Muscle of leg (tissue), 11 donors: ENCODE data around the gene PVR. TPM values are rescaled to one million over a fixed set of nuclear protein-coding genes. Genes with fewer than 3 reads are reported as not detected.

Experiments used
- DNase-seq: peaks from one replicate; pipeline ENCODE4 v3.0.0; 2013
- H3K27ac ChIP-seq: one replicate; pipeline ENCODE4 v1.5.1; 2013; ENCODE audit warnings: mild to moderate bottlenecking, low read length, control low read depth
- H3K27me3 ChIP-seq: one replicate; pipeline ENCODE4 v1.6.1; 2013; ENCODE audit warnings: low read length; ENCODE audit not compliant: control insufficient read depth, insufficient read depth
- H3K36me3 ChIP-seq: one replicate; pipeline ENCODE4 v1.6.1; 2013; ENCODE audit warnings: low read length; ENCODE audit not compliant: control insufficient read depth, insufficient read depth
- H3K4me1 ChIP-seq: one replicate; pipeline ENCODE4 v1.6.1; 2013; ENCODE audit warnings: low read length; ENCODE audit not compliant: control insufficient read depth, insufficient read depth
- H3K4me3 ChIP-seq: one replicate; pipeline ENCODE4 v1.5.1; 2013; ENCODE audit warnings: low read length, control low read depth
- H3K9me3 ChIP-seq: replicated peaks from 2 replicates; pipeline ENCODE4 v1.6.1; 2013; ENCODE audit warnings: low read depth, low read length; ENCODE audit not compliant: control insufficient read depth
- WGBS: methylation state at CpG from one replicate; pipeline ENCODE4 v1.1.5; 2013; ENCODE audit warnings: missing lambda C conversion rate; ENCODE audit not compliant: insufficient coverage; 5-methylcytosine and 5-hydroxymethylcytosine counted together
- polyA plus RNA-seq, 8 donors: library from polyadenylated mRNA; unstranded; fragments of 120-200 nt; gene quantifications; one replicate each; pipeline versions ENCODE4 v1.2.1 to v1.2.3, GENCODE V29; 2013; ENCODE audit warnings: inconsistent platforms in 1 of 8, low replicate concordance in 1 of 8; ENCODE audit not compliant: insufficient read length in 8 of 8, insufficient read depth in 1 of 8
- total RNA-seq: library from RNA; stranded (reverse); fragments of 120-200 nt; gene quantifications from one replicate; pipeline ENCODE4 v1.2.4, GENCODE V29; 2013

PVR gene
- total and polyA plus RNA-seq, 9 donors, result 18.4 to 25.6 (median 20.3) TPM

DNA sequence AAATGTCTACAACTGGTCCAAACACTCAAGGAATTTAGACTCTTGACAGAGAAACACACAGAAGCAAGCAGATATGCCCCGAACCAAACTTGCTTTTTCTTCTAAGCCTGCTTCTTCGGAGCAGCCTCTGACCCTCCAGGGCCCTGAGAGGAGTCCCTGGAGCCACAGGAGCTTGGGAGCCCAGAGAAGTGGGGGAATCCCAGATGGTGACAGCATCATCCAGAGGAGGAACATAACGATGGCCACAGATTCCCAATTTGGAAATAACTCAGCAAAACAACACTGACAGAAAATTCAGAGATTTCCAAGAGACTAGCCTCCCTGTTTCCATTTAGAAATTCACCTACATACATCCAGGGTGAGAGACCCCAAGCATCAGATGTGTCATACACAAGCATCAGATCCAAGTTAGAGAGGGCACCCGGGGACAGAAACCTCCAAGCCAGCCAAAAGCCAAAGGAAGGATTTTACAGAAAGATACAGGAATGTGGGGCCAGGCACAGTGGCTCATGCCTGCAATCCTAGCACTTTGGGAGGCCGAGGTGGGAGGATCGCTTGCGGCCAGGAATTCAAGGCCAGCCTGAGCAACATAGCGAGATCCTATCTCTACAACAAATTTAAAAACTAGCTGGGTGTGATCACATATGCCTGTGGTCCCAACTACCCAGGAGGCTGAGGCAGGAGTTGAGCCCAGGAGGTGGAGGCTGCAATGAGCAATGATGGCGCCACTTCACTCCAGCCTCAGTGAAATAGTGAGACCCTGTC is 2.0 kb upstream of the PVR start:
- Histone ChIP-seq H3K36me3 (no peaks in the 10 kb centered on the region), H3K9me3 (no peaks in the 10 kb centered on the region), H3K4me3 (no peak overlapping the region), H3K4me1 (peaks cover 9% of the 10 kb centered on the region), H3K27me3 (peaks cover 4% of the 10 kb centered on the region), H3K27ac (no peak overlapping the region)
- no peak for DNase-seq
- WGBS, result 70% methylated on average over 3 of the region's 9 CpGs

DNA sequence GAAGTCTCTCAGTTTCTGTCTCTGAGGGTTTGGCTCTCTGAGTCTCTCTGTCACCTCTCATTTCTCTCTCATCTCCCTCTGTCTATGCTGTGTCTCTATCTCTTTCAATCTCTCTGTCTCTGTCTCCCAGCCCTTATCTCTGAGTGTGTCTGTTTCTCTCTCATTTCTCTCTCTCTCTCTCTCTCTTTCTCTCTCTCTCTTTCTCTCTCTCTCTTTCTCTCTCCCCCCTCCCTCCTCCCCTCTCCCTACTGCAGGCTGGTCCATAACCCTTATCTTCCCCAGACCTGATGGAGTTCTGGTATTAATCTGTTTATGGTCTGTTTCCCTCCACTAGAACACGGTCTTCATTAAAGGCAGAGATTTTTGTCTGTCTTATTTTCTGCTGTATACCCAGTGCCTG is 1.3 kb upstream of the PVR start:
- Histone ChIP-seq H3K4me1 (peaks cover 14% of the 10 kb centered on the region), H3K36me3 (no peaks in the 10 kb centered on the region)
- WGBS, result no CpG with 5 or more reads among the region's 1 CpG

DNA sequence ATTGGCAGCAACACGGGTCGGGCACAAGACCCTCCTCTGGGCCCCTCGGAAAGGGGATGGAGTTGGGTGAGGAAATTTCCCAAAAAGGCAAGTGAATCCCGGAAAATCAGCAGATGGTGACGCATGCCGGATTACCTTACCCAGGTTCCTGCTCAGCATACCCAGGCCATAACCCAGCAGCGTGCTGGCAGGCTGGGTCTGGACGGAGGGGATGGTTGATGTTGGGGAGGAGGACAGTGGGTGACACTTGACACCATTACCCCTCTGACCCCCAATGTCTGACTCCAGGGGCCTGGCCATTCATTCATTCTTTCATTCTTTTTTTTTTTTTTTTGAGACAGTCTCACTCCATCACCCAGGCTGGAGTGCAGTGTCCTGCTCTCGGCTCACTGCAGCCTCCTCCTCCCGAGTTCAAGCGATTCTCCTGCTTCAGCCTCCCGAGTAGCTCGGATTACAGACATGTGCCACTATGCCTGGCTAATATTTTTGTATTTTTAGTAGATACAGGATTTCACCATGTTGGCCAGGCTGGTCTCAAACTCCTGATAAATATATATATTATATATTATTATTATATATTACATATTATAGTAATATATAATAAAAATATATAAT is 799 bp downstream of the PVR start:
- Histone ChIP-seq H3K4me3 (peak overlapping the region; percentile 79), H3K27me3 (peaks cover 4% of the 10 kb centered on the region), H3K27ac (peak overlapping the region; percentile 78), H3K9me3 (no peaks in the 10 kb centered on the region), H3K4me1 (peaks cover 32% of the 10 kb centered on the region), H3K36me3 (peaks cover 4% of the 10 kb centered on the region)
- DNase-seq, result peak; percentile 47
- 0% methylated on average over 4 of the region's 13 CpGs for WGBS

More for the DNA sequence above, 1.3 kb upstream of the PVR start:
- Histone ChIP-seq H3K9me3 (no peaks in the 10 kb centered on the region), H3K27ac (no peak overlapping the region), H3K27me3 (peaks cover 4% of the 10 kb centered on the region), H3K4me3 (no peak overlapping the region)
- DNase-seq, result no peak

DNA sequence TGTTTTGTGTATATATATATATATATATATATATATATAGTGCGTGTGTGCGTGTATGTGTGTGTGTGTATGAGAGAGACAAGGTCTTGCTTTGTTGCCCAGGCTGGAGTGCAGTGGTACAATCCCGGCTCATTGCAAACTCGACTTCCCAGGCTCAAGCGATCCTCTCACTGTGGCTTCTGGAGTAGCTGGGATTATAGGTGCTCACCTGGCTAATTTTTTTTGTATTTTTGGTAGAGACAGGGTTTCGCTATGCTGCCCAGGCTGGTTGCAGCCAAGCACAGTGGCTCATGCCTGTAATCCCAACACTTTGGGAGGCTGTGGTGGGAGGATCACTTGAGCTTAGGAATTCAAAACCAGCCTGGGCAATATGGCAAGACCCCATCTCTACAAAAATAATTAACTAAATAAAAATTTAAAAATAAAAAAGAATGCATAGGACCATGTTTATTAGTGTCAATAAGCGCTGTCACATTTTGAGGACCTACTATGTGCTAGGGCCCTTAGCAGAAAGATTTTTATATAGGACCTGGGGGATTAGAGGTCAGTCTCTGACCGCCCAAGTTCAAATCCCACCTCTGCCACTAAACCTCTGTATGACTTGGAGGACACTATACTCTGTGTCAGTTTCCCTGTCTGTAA is 1.8 kb downstream of the PVR start:
- Histone ChIP-seq H3K36me3 (peaks cover 15% of the 10 kb centered on the region), H3K27ac (no peak overlapping the region), H3K4me1 (peaks cover 32% of the 10 kb centered on the region), H3K9me3 (no peaks in the 10 kb centered on the region), H3K27me3 (peaks cover 4% of the 10 kb centered on the region), H3K4me3 (no peak overlapping the region)
- DNase-seq, result no peak
- WGBS, result 100% methylated on average over 1 of the region's 8 CpGs

DNA sequence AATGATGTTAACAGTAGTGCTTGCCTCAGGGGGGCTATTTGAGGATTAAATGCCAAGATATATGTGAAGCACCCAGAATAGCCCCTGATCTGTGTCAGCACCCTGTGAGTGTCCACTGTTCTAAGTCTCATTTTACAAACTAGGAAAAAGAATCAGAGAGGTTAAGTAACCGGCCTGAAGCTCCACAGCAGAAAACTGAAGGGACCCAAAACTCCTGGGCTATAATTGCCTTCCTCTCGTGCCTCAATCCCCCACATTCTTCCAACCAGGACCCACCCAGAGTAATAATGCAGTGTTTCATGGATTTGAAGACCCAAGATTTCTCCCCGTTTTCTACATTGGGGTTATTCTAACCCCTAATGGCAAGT is 2.3 kb downstream of the PVR start:
- WGBS, result 89% methylated on average over 3 of the region's 3 CpGs
- Histone ChIP-seq H3K36me3 (peaks cover 20% of the 10 kb centered on the region), H3K4me1 (peaks cover 32% of the 10 kb centered on the region), H3K4me3 (no peak overlapping the region), H3K9me3 (no peaks in the 10 kb centered on the region), H3K27me3 (peaks cover 4% of the 10 kb centered on the region), H3K27ac (no peak overlapping the region)
- DNase-seq, result no peak

DNA sequence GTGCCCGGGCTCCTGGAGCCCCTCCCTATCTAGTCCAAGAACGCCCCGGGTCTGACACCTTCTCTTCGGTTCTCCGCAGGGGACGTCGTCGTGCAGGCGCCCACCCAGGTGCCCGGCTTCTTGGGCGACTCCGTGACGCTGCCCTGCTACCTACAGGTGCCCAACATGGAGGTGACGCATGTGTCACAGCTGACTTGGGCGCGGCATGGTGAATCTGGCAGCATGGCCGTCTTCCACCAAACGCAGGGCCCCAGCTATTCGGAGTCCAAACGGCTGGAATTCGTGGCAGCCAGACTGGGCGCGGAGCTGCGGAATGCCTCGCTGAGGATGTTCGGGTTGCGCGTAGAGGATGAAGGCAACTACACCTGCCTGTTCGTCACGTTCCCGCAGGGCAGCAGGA is 3.4 kb downstream of the PVR start:
- no peaks in the 10 kb centered on the region for H3K27me3 ChIP-seq
- H3K36me3 ChIP-seq, result peaks cover 26% of the 10 kb centered on the region
- no peak overlapping the region for H3K27ac ChIP-seq
- H3K4me3 ChIP-seq, result no peak overlapping the region
- no peak for DNase-seq
- peaks cover 32% of the 10 kb centered on the region for H3K4me1 ChIP-seq
- H3K9me3 ChIP-seq, result no peaks in the 10 kb centered on the region
- WGBS, result 55% methylated on average over 30 of the region's 31 CpGs

DNA sequence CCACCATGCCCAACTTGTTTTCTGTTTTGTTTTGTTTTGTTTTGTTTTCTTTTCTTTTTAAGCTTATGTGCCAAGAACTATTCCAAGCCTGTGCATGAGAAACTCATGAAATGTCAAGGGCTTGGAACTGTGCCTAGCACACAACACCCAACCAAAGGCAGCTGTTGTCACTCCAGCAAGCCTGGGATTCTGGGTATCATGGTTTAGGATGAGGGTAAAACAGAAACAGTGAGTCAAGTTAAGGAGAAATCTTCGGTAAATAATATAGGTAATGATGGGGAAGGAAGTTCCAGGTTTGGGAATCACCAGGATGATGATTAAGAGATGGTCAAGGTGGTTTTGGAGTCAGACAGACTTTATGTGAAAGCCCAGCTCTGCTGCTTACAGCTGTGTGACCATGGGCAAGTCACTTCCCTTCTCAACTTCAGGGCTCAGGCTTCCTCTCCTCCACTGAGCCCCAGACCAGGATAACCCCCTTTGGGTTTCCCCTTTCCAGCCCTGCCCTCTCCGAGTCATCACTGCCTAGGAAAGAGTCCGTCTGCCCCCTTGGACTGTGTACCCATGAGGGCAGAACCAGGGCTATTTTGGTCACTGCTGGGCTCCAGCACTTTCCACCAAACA is 5.0 kb downstream of the PVR start:
- H3K9me3 ChIP-seq, result no peaks in the 10 kb centered on the region
- 81% methylated on average over 3 of the region's 3 CpGs for WGBS
- no peaks in the 10 kb centered on the region for H3K27me3 ChIP-seq
- peak; percentile 78 for DNase-seq
- H3K36me3 ChIP-seq, result peaks cover 39% of the 10 kb centered on the region
- peak overlapping the region; percentile 59 for H3K27ac ChIP-seq
- peaks cover 27% of the 10 kb centered on the region for H3K4me1 ChIP-seq
- H3K4me3 ChIP-seq, result no peak overlapping the region

DNA sequence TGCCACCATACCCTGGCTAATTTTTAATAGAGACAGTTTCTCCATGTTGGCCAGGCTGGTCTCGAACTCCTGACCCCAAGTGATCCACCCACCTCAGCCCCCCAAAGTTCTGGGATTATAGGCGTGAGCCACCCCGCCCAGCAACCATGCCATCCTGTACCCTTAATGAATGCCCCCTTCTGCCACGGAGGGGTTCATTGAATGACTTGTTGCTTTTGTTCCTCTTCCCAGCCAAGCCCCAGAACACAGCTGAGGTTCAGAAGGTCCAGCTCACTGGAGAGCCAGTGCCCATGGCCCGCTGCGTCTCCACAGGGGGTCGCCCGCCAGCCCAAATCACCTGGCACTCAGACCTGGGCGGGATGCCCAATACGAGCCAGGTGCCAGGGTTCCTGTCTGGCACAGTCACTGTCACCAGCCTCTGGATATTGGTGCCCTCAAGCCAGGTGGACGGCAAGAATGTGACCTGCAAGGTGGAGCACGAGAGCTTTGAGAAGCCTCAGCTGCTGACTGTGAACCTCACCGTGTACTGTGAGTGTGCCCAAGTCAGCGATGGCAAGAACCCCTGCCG is 6.0 kb downstream of the PVR start:
- no peak for DNase-seq
- 98% methylated on average over 13 of the region's 15 CpGs for WGBS
- Histone ChIP-seq H3K27me3 (no peaks in the 10 kb centered on the region), H3K9me3 (no peaks in the 10 kb centered on the region), H3K27ac (no peak overlapping the region), H3K4me3 (no peak overlapping the region), H3K36me3 (peaks cover 41% of the 10 kb centered on the region), H3K4me1 (peaks cover 29% of the 10 kb centered on the region)

DNA sequence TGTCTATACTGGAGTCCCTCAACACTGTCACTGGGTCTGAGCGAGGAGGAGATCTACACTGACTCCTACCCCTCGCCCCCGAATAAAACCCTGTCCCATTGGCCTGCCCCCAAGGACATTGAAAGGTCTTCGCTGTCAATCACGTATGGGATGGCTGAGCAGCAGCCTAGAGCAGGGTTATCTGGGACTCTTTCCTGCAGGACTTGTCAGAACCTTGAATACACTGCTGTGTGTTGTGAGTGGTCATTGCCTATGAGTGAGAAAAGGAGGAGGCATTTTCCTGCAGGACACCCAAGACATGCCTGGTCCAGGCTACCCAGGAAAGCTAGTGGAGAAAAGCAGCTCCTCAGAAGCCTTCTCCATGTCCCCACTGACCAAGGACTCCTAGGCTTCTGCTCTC is 9.6 kb downstream of the PVR start:
- peaks cover 23% of the 10 kb centered on the region for H3K4me1 ChIP-seq
- H3K27ac ChIP-seq, result no peak overlapping the region
- H3K4me3 ChIP-seq, result no peak overlapping the region
- 93% methylated on average over 5 of the region's 5 CpGs for WGBS
- peaks cover 63% of the 10 kb centered on the region for H3K36me3 ChIP-seq
- no peaks in the 10 kb centered on the region for H3K9me3 ChIP-seq
- no peak for DNase-seq
- H3K27me3 ChIP-seq, result no peaks in the 10 kb centered on the region
